SH-SY5Y (cell line): ENCODE measurements around the gene TFIP11.

Experiments used
- GATA2 ChIP-seq: IDR thresholded peaks from 2 replicates; pipeline ENCODE4 v1.6.1; 2011; ENCODE audit warnings: mild to moderate bottlenecking, low read depth, low read length
- GATA3 ChIP-seq: IDR thresholded peaks from 2 replicates; pipeline ENCODE4 v1.6.1; 2011; ENCODE audit warnings: low read depth, mild to moderate bottlenecking, low read length, moderate library complexity

- no peak for TF ChIP-seq GATA2
- TF ChIP-seq GATA3 = no peak
Measured at GRCh38 chr22:26485013-26485412, 27.3 kb downstream of the TFIP11 start.
